ENCODE results near the gene ROR2. TPM values are rescaled to one million over a fixed set of nuclear protein-coding genes. Genes with fewer than 3 reads are reported as not detected.

ROR2 gene
- polyA plus RNA-seq, 4 donors = 0.54 to 5.6 (median 3.2) TPM; not detected in 1

DNA sequence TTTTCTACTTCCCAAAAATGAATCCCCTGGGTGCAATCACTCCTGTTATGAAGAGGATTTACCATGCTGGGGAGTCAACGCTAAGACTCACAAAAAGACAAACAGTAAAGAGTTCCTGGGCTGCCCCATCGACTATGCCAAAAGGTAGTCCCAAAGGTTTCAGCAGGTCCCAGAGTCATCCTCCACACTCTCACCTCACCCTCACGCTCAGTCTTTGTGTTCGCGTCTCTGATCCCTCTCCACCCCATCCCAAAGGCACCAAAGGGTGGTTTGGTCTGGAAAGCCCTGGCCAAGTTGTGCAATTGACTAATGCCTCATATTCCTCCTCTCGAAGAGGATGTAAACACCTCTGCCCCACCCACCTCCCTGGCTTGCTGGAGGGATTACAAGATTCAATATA lies 286.2 kb downstream of the ROR2 start:
- H3K9me3 ChIP-seq (ENCODE audit: control insufficient read depth in 2 of 2, insufficient read depth in 1 of 2, low read depth in 1 of 2, low read length in 1 of 2) = peaks cover 0 to 2% of the 10 kb centered on the region in 2 donors
- no peaks in the 10 kb centered on the region for H3K36me3 ChIP-seq (ENCODE audit: control insufficient read depth in 3 of 3, insufficient read depth in 2 of 3, low read depth in 1 of 3, low read length in 3 of 3)
- H3K27ac ChIP-seq (ENCODE audit: low read depth in 1 of 3, low read length in 2 of 3) = no peak overlapping the region
- no peak overlapping the region for H3K4me3 ChIP-seq (ENCODE audit: low read depth in 1 of 3, low read length in 3 of 3)
- H3K27me3 ChIP-seq (ENCODE audit: control insufficient read depth in 3 of 3, insufficient read depth in 3 of 3, low read length in 3 of 3) = no peaks in the 10 kb centered on the region
- WGBS, 3 donors = 67 to 84% (median 83%) methylated on average over 6 of the region's 6 CpGs
- H3K4me1 ChIP-seq (ENCODE audit: control insufficient read depth in 3 of 3, insufficient read depth in 2 of 3, low read depth in 1 of 3, low read length in 2 of 3) = no peaks in the 10 kb centered on the region
- FAIRE-seq (no peak), DNase-seq (no peak)

DNA sequence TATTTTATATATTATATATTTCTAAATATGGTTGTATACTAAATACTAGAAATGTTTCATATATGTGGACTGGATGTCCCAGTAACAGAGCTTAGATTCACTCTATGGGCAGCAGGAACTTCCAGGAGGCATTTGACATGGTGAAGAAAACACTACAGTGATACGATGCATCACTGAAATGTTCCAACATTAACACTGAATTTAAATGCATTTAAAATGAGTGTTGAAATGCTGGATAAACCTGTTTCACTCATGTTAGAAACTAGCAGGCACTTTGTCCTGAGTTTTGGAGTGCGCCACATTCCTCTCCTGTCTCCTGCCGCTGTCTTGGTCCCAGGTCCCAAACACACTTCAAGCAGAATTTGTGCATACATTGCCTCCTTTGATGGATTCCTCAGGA lies 288.6 kb downstream of the ROR2 start:
- Histone ChIP-seq H3K4me1 (ENCODE audit: control insufficient read depth in 3 of 3, insufficient read depth in 2 of 3, low read depth in 1 of 3, low read length in 2 of 3) (no peaks in the 10 kb centered on the region), H3K27ac (ENCODE audit: low read depth in 1 of 3, low read length in 2 of 3) (no peak overlapping the region), H3K9me3 (ENCODE audit: control insufficient read depth in 2 of 2, insufficient read depth in 1 of 2, low read depth in 1 of 2, low read length in 1 of 2) (peaks cover 0 to 2% of the 10 kb centered on the region in 2 donors), H3K4me3 (ENCODE audit: low read depth in 1 of 3, low read length in 3 of 3) (no peak overlapping the region), H3K27me3 (ENCODE audit: control insufficient read depth in 3 of 3, insufficient read depth in 3 of 3, low read length in 3 of 3) (no peaks in the 10 kb centered on the region), H3K36me3 (ENCODE audit: control insufficient read depth in 3 of 3, insufficient read depth in 2 of 3, low read depth in 1 of 3, low read length in 3 of 3) (no peaks in the 10 kb centered on the region)
- no peak for FAIRE-seq
- 67 to 96% (median 69%) methylated on average over 3 of the region's 3 CpGs for WGBS, 3 donors
- no peak for DNase-seq

DNA sequence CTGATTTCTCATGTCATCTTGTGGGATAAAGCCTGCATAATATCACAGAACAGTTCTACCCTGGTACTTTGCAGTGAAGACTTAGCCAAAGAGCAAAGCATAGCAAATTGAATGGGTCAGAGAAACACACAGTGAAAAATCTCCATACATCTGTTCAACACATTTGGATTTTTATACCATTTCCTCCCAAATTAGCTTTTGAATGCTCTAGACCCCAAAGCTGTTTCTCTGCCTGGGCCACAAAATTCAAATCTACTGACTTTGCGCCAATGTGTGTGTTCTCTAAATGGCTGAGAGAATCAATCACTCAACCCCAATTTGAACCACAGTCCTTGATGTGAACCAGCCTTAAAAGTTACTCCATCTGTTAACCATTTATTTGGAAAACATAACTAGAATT lies 289.5 kb downstream of the ROR2 start:
- WGBS, 3 donors = 50 to 97% (median 84%) methylated on average over 1 of the region's 1 CpG
- DNase-seq (no peak), FAIRE-seq (no peak)

GRCh38 chr9:91659529-91660495 lies 290.2 kb downstream of the ROR2 start:
- DNase-seq = peak in 1 of 2 donors; percentile 33
- Histone ChIP-seq H3K36me3 (ENCODE audit: control insufficient read depth in 3 of 3, insufficient read depth in 2 of 3, low read depth in 1 of 3, low read length in 3 of 3) (no peaks in the 10 kb centered on the region), H3K27ac (ENCODE audit: low read depth in 1 of 3, low read length in 2 of 3) (no peak overlapping the region), H3K4me3 (ENCODE audit: low read depth in 1 of 3, low read length in 3 of 3) (no peak overlapping the region), H3K4me1 (ENCODE audit: control insufficient read depth in 3 of 3, insufficient read depth in 2 of 3, low read depth in 1 of 3, low read length in 2 of 3) (no peaks in the 10 kb centered on the region), H3K9me3 (ENCODE audit: control insufficient read depth in 2 of 2, insufficient read depth in 1 of 2, low read depth in 1 of 2, low read length in 1 of 2) (no peaks in the 10 kb centered on the region), H3K27me3 (ENCODE audit: control insufficient read depth in 3 of 3, insufficient read depth in 3 of 3, low read length in 3 of 3) (no peaks in the 10 kb centered on the region)
- FAIRE-seq = no peak
- 57 to 69% (median 64%) methylated on average over 6 of the region's 6 CpGs for WGBS, 3 donors

More for the DNA sequence above, 289.5 kb downstream of the ROR2 start:
- Histone ChIP-seq H3K9me3 (ENCODE audit: control insufficient read depth in 2 of 2, insufficient read depth in 1 of 2, low read depth in 1 of 2, low read length in 1 of 2) (no peaks in the 10 kb centered on the region), H3K36me3 (ENCODE audit: control insufficient read depth in 3 of 3, insufficient read depth in 2 of 3, low read depth in 1 of 3, low read length in 3 of 3) (no peaks in the 10 kb centered on the region), H3K27me3 (ENCODE audit: control insufficient read depth in 3 of 3, insufficient read depth in 3 of 3, low read length in 3 of 3) (no peaks in the 10 kb centered on the region), H3K4me3 (ENCODE audit: low read depth in 1 of 3, low read length in 3 of 3) (no peak overlapping the region), H3K27ac (ENCODE audit: low read depth in 1 of 3, low read length in 2 of 3) (no peak overlapping the region), H3K4me1 (ENCODE audit: control insufficient read depth in 3 of 3, insufficient read depth in 2 of 3, low read depth in 1 of 3, low read length in 2 of 3) (no peaks in the 10 kb centered on the region)

- H3K4me1 ChIP-seq (ENCODE audit: control insufficient read depth in 3 of 3, insufficient read depth in 2 of 3, low read depth in 1 of 3, low read length in 2 of 3) = no peaks in the 10 kb centered on the region
- 80 to 87% (median 86%) methylated on average over 9 of the region's 9 CpGs for WGBS, 3 donors
- no peak for DNase-seq
- no peaks in the 10 kb centered on the region for H3K27me3 ChIP-seq (ENCODE audit: control insufficient read depth in 3 of 3, insufficient read depth in 3 of 3, low read length in 3 of 3)
- no peaks in the 10 kb centered on the region for H3K9me3 ChIP-seq (ENCODE audit: control insufficient read depth in 2 of 2, insufficient read depth in 1 of 2, low read depth in 1 of 2, low read length in 1 of 2)
- no peaks in the 10 kb centered on the region for H3K36me3 ChIP-seq (ENCODE audit: control insufficient read depth in 3 of 3, insufficient read depth in 2 of 3, low read depth in 1 of 3, low read length in 3 of 3)
- FAIRE-seq = no peak
- H3K4me3 ChIP-seq (ENCODE audit: low read depth in 1 of 3, low read length in 3 of 3) = no peak overlapping the region
- H3K27ac ChIP-seq (ENCODE audit: low read depth in 1 of 3, low read length in 2 of 3) = no peak overlapping the region
Measured at GRCh38 chr9:91658513-91659105, 291.4 kb downstream of the ROR2 start.

DNA sequence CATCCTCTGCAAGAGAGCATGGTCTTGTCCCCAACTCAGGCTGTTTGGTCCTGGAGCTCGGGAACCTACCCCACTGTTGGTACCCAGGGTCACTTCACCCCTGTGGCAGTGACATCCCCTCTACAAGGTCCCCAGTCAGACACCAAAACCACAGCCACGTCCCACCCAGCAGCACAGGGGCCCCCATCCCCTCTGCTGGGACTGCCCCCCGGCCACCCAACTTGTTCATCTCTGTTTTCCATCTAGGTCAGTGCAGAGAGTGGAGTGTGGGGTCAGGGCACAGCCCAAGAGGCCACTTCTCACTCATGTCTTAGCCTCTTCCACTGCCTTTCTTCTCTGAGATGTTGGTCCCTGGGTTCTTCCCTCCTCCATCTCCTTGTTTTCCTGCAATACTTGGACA lies 292.5 kb downstream of the ROR2 start:
- DNase-seq (no peak), FAIRE-seq (no peak)
- Histone ChIP-seq H3K4me1 (ENCODE audit: control insufficient read depth in 3 of 3, insufficient read depth in 2 of 3, low read depth in 1 of 3, low read length in 2 of 3) (no peaks in the 10 kb centered on the region), H3K4me3 (ENCODE audit: low read depth in 1 of 3, low read length in 3 of 3) (no peak overlapping the region), H3K9me3 (ENCODE audit: control insufficient read depth in 2 of 2, insufficient read depth in 1 of 2, low read depth in 1 of 2, low read length in 1 of 2) (no peaks in the 10 kb centered on the region), H3K27me3 (ENCODE audit: control insufficient read depth in 3 of 3, insufficient read depth in 3 of 3, low read length in 3 of 3) (no peaks in the 10 kb centered on the region), H3K36me3 (ENCODE audit: control insufficient read depth in 3 of 3, insufficient read depth in 2 of 3, low read depth in 1 of 3, low read length in 3 of 3) (no peaks in the 10 kb centered on the region), H3K27ac (ENCODE audit: low read depth in 1 of 3, low read length in 2 of 3) (no peak overlapping the region)
- 82 to 87% (median 86%) methylated on average over 3 of the region's 3 CpGs for WGBS, 3 donors

GRCh38 chr9:91655658-91656057 lies 294.4 kb downstream of the ROR2 start:
- no peak for FAIRE-seq
- Histone ChIP-seq H3K36me3 (ENCODE audit: control insufficient read depth in 3 of 3, insufficient read depth in 2 of 3, low read depth in 1 of 3, low read length in 3 of 3) (no peaks in the 10 kb centered on the region), H3K9me3 (ENCODE audit: control insufficient read depth in 2 of 2, insufficient read depth in 1 of 2, low read depth in 1 of 2, low read length in 1 of 2) (no peaks in the 10 kb centered on the region), H3K27ac (ENCODE audit: low read depth in 1 of 3, low read length in 2 of 3) (no peak overlapping the region), H3K4me3 (ENCODE audit: low read depth in 1 of 3, low read length in 3 of 3) (no peak overlapping the region), H3K4me1 (ENCODE audit: control insufficient read depth in 3 of 3, insufficient read depth in 2 of 3, low read depth in 1 of 3, low read length in 2 of 3) (no peaks in the 10 kb centered on the region), H3K27me3 (ENCODE audit: control insufficient read depth in 3 of 3, insufficient read depth in 3 of 3, low read length in 3 of 3) (no peaks in the 10 kb centered on the region)
- DNase-seq = no peak
- WGBS, 3 donors = 80 to 91% (median 87%) methylated on average over 4 of the region's 4 CpGs

DNA sequence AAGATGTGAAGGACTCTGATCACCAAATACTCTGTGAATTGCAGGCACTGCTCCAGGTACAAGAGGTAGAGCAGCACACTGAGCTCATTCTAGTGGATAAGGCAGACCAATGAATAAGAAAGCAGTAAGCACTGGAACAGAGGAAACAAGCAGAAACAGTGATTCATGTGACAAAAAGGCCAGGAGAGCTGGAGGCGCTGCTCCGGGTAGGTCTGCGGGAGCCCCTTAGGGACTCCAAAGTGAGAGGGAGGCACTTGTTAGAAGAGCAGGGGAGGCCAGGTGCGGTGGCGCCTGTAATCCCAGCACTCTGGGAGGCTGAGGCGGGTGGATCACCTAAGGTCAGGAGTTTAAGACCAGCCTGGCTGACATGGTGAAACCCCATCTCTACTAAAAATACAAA lies 294.8 kb downstream of the ROR2 start:
- Histone ChIP-seq H3K9me3 (ENCODE audit: control insufficient read depth in 2 of 2, insufficient read depth in 1 of 2, low read depth in 1 of 2, low read length in 1 of 2) (no peaks in the 10 kb centered on the region), H3K4me1 (ENCODE audit: control insufficient read depth in 3 of 3, insufficient read depth in 2 of 3, low read depth in 1 of 3, low read length in 2 of 3) (no peaks in the 10 kb centered on the region), H3K27me3 (ENCODE audit: control insufficient read depth in 3 of 3, insufficient read depth in 3 of 3, low read length in 3 of 3) (no peaks in the 10 kb centered on the region), H3K4me3 (ENCODE audit: low read depth in 1 of 3, low read length in 3 of 3) (no peak overlapping the region), H3K27ac (ENCODE audit: low read depth in 1 of 3, low read length in 2 of 3) (no peak overlapping the region), H3K36me3 (ENCODE audit: control insufficient read depth in 3 of 3, insufficient read depth in 2 of 3, low read depth in 1 of 3, low read length in 3 of 3) (no peaks in the 10 kb centered on the region)
- DNase-seq (no peak), FAIRE-seq (no peak)
- 90 to 95% (median 91%) methylated on average over 6 of the region's 6 CpGs for WGBS, 3 donors

Data from small intestine (tissue), 7 donors.